ENCODE results near the gene FBXL7. TPM values are rescaled to one million over a fixed set of nuclear protein-coding genes. Genes with fewer than 3 reads are reported as not detected.

The FBXL7 gene
- total RNA-seq, 2 experiments from 2014 or later = not detected

- BruUV-seq (replicated peaks) = no TSS peak
- no peaks in the 10 kb centered on the region for H3K79me2 ChIP-seq (ENCODE audit: insufficient read depth, low read depth, low read length)
- H3K27ac ChIP-seq (ENCODE audit: low read depth, low read length, poor library complexity, severe bottlenecking) = no peak overlapping the region
- H3K9me2 ChIP-seq (ENCODE audit: insufficient read depth, low read length) = no peaks in the 10 kb centered on the region
- H3K4me3 ChIP-seq (ENCODE audit: low read depth, low read length, poor library complexity, severe bottlenecking) = no peak overlapping the region
- DNase-seq (ENCODE audit: low spot score) = no peak
- H3K4me2 ChIP-seq (ENCODE audit: low read length) = no peak overlapping the region
- H2AFZ ChIP-seq (ENCODE audit: low read length) = no peak overlapping the region
- no peaks in the 10 kb centered on the region for H3K4me1 ChIP-seq (ENCODE audit: insufficient read depth, low read length, poor library complexity, severe bottlenecking)
- H3K36me3 ChIP-seq (ENCODE audit: insufficient read depth, low read length) = no peaks in the 10 kb centered on the region
- no peaks in the 10 kb centered on the region for H4K20me1 ChIP-seq (ENCODE audit: insufficient read depth, low read length)
- TF ChIP-seq, protein P1, sequence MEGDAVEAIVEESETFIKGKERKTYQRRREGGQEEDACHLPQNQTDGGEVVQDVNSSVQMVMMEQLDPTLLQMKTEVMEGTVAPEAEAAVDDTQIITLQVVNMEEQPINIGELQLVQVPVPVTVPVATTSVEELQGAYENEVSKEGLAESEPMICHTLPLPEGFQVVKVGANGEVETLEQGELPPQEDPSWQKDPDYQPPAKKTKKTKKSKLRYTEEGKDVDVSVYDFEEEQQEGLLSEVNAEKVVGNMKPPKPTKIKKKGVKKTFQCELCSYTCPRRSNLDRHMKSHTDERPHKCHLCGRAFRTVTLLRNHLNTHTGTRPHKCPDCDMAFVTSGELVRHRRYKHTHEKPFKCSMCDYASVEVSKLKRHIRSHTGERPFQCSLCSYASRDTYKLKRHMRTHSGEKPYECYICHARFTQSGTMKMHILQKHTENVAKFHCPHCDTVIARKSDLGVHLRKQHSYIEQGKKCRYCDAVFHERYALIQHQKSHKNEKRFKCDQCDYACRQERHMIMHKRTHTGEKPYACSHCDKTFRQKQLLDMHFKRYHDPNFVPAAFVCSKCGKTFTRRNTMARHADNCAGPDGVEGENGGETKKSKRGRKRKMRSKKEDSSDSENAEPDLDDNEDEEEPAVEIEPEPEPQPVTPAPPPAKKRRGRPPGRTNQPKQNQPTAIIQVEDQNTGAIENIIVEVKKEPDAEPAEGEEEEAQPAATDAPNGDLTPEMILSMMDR (conservative IDR thresholded peaks at IDR 0.05; ENCODE audit: low read length) = no peak
- no peak for TF ChIP-seq EZH2phosphoT487 (IDR thresholded peaks at IDR 0.05; ENCODE audit: borderline replicate concordance, low read depth, low read length)
- intact Hi-C loops (cut with micrococcal nuclease; ENCODE audit: unreplicated experiment) = no loop called here
- H3K9me3 ChIP-seq (ENCODE audit: low read length) = no peaks in the 10 kb centered on the region
- ChIA-PET CTCF (ENCODE audit: unreplicated experiment) (no interaction called here), POLR2A (interaction anchor here (0.8 kb wide), 1 partner anchor 182 kb away, joined by 3 read pairs; no protein-coding TSS in a partner anchor)
Measured at GRCh38 chr5:15796557-15796956, 296.6 kb downstream of the FBXL7 start.

- no peak overlapping the region for H2AFZ ChIP-seq (ENCODE audit: low read length)
- no peaks in the 10 kb centered on the region for H3K4me1 ChIP-seq (ENCODE audit: insufficient read depth, low read length, poor library complexity, severe bottlenecking)
- DNase-seq (ENCODE audit: low spot score) = no peak
- no peaks in the 10 kb centered on the region for H3K79me2 ChIP-seq (ENCODE audit: insufficient read depth, low read depth, low read length)
- H3K27ac ChIP-seq (ENCODE audit: low read depth, low read length, poor library complexity, severe bottlenecking) = no peak overlapping the region
- H3K4me2 ChIP-seq (ENCODE audit: low read length) = no peak overlapping the region
- CTCF ChIA-PET (ENCODE audit: unreplicated experiment) = no interaction called here
- intact Hi-C loops (cut with micrococcal nuclease; ENCODE audit: unreplicated experiment) = no loop called here
- no peaks in the 10 kb centered on the region for H4K20me1 ChIP-seq (ENCODE audit: insufficient read depth, low read length)
- no peak overlapping the region for H3K4me3 ChIP-seq (ENCODE audit: low read depth, low read length, poor library complexity, severe bottlenecking)
- H3K9me2 ChIP-seq (ENCODE audit: insufficient read depth, low read length) = no peaks in the 10 kb centered on the region
- TF ChIP-seq, protein P1 (conservative IDR thresholded peaks at IDR 0.05; ENCODE audit: low read length) = no peak
- no peak for TF ChIP-seq EZH2phosphoT487 (IDR thresholded peaks at IDR 0.05; ENCODE audit: borderline replicate concordance, low read depth, low read length)
- POLR2A ChIA-PET = interaction anchor here (0.8 kb wide), 1 partner anchor 182 kb away, joined by 3 read pairs; no protein-coding TSS in a partner anchor
- H3K9me3 ChIP-seq (ENCODE audit: low read length) = no peaks in the 10 kb centered on the region
- H3K36me3 ChIP-seq (ENCODE audit: insufficient read depth, low read length) = no peaks in the 10 kb centered on the region
- BruUV-seq (replicated peaks) = no TSS peak
Measured at GRCh38 chr5:15797116-15797515, 297.1 kb downstream of the FBXL7 start.

GRCh38 chr5:15798006-15798405, 298.0 kb downstream of the FBXL7 start:
- Histone ChIP-seq H3K79me2 (ENCODE audit: insufficient read depth, low read depth, low read length) (no peaks in the 10 kb centered on the region), H4K20me1 (ENCODE audit: insufficient read depth, low read length) (no peaks in the 10 kb centered on the region), H3K9me3 (ENCODE audit: low read length) (no peaks in the 10 kb centered on the region), H3K4me2 (ENCODE audit: low read length) (no peak overlapping the region), H3K4me1 (ENCODE audit: insufficient read depth, low read length, poor library complexity, severe bottlenecking) (no peaks in the 10 kb centered on the region), H3K9me2 (ENCODE audit: insufficient read depth, low read length) (no peaks in the 10 kb centered on the region), H3K36me3 (ENCODE audit: insufficient read depth, low read length) (no peaks in the 10 kb centered on the region), H3K27ac (ENCODE audit: low read depth, low read length, poor library complexity, severe bottlenecking) (no peak overlapping the region), H2AFZ (ENCODE audit: low read length) (no peak overlapping the region), H3K4me3 (ENCODE audit: low read depth, low read length, poor library complexity, severe bottlenecking) (no peak overlapping the region)
- no TSS peak for BruUV-seq (replicated peaks)
- ChIA-PET CTCF (ENCODE audit: unreplicated experiment) (no interaction called here), POLR2A (no interaction called here)
- no peak for TF ChIP-seq EZH2phosphoT487 (IDR thresholded peaks at IDR 0.05; ENCODE audit: borderline replicate concordance, low read depth, low read length)
- TF ChIP-seq, protein P1 (conservative IDR thresholded peaks at IDR 0.05; ENCODE audit: low read length) = no peak
- intact Hi-C loops (cut with micrococcal nuclease; ENCODE audit: unreplicated experiment) = no loop called here
- DNase-seq (ENCODE audit: low spot score) = no peak
